HG03432 (cell line): ENCODE data around the gene DBNL.
"Not testable (repeated sequence)": the region's sequence is repeated elsewhere in the genome, so short reads cannot be mapped to it uniquely, and the experiment has no call there.

Experiments used
- ATAC-seq: cut with Tn5 transposase; IDR thresholded peaks from one replicate; pipeline ENCODE4 v1.9.1; 2021; ENCODE audit warnings: mild to moderate bottlenecking, moderate library complexity; ENCODE audit not compliant: unreplicated experiment

DBNL gene

DNA sequence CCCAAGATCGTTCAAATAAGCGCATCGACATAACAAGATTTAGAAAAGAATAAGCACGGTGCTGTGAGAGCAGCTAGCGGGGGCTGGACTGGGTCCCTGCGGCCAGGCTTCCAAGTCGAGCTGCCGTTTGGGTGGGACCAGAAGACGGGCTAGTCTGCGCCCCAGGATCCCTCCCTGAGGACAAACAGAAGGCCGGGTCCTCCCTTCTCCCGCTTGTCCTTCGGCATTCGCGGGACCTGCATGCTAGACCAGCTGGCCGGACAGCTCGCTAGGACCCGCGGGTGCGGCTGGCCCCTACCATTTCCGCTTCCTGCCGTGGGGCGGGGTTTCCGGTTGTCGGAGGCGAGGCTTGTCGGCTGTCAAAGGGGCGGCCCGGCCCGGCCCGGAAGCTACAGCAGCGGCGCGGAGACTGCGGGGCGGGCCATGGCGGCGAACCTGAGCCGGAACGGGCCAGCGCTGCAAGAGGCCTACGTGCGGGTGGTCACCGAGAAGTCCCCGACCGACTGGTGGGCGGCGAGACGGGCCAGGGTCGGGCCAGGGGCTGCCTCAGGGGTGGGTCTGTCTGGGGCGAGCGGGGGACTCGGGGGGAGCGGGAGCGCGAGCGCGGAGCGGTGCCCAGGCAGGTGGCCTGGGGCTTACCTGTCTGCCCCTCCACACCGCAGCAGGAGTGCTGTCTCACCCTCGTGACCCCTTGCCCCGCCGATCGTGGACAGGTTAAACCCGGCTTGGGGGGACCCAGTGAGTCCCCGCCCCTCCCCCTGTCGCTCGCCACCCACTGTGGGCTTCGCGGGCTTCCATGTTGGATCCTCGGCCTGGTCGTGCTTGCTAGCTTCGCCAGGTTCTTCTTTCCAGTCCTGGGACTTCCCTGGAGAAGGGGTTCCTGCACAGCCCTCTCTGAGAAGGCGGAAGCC lies at the start of gene DBNL:
DBNL (plus strand) TSS at position 388 of the 911 bp plus-strand sequence; CDS start at position 424, 36 bp downstream.
- peak; percentile 76 for ATAC-seq

DNA sequence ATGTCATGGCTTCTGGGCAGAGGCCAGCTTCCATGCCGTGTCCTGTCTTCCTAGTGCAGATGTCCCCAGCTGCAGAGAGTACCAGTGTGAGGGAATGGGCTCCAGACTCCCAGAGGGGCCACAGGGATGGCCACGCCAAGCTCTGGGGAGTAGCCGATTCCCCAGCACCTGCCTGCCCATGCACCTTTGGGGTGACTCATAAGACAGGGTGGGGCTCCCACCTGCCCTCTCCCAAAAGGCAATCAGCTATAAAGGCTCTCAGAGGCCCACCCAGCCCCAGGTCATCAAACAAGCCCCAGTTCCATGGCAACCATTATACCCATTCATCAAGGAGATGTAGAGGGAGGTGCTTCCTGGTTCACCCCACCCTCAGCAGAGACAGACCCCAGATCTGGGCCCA lies 47.0 kb upstream of the DBNL start, which contains the start of gene SPDYE1:
SPDYE1 (plus strand) TSS at position 366 of the 400 bp plus-strand sequence. CDS start 2,053 bp downstream, outside the sequence.
- ATAC-seq, result not testable (repeated sequence)

DNA sequence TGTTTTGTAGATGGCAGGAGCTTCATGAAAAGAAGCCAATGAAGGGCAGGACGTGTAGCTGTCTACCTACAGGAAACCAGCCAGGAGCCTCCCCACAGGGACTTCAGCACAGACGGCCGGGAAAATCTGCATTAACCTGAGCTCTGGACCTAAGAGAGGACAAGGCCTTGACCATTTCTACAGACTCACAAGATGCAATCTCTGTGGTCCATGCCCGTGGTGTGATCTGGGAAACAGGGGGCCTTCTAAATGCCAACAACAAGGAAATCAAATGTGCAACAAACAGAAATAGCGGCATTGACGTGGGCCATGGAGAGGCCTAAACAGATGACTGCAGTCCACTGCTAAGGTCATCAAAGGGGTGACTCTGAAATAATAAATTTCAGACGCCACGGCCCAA lies 32.4 kb upstream of the DBNL start:
- not testable (repeated sequence) for ATAC-seq

DNA sequence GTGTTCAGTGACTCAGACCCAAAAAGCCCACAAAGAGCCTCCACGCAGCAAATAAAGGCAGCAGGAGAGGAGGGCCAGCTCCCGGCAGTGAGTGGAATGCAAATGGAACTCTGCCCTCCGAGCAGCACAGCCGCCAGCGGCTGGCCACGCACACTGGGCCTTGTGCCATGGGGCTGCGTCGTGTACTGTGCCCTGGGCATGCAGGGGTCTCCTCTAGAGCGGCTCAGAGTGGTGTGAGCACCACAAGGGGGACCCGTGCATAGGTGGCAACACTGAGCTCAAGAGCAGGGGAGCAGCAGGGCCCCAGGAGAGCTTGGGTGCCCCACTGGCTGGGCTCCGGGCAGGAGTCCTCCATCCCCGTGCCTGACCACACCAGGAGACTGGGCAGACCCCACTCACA lies 29.4 kb upstream of the DBNL start:
- ATAC-seq, result not testable (repeated sequence)

DNA sequence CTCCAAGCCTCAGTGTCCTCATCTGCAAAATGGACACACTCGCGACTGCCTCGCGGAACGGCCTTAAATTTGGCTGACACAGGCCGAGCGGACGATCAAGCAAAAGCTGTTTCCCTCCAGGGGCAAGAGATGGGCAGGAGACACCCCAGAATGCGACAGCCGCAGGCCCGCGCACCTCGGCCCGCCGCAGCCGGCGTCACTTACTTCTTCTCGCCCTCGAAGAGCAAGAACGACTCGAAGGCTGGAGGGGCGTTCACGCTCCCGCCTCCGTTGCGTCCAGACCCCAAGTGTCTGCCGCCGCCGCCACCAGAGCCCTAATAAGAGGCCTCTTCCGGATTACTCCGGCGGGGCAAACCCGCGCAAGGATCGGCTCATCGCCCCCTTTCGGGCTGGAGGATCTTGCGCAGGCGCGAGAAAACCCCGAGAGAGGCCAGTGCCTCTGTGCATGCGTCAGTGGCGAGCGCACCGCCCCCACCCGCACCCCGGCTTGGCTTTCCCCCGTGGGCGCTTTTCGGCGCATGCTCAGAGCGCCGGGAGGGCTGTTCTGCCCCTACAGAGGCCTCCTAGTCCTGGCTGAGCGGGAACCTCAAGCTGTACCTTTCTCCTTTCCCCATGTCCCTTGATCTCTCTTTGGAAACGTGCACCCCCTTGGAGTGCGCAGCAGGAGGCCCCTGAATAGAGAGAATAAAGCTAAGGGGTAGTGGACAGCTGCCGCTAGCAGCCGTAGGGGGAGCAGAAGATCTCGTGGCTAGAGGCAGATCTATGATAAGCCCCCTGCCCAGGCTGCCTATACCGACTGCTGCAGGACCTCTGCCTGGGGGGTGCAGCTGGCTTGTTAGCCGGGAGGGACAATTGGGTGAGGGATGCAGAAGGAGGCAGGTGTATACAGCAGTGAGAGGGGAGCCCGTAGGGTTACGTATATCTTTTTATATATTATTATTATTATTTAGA lies 25.4 kb upstream of the DBNL start:
- ATAC-seq, result peak; percentile 95

DNA sequence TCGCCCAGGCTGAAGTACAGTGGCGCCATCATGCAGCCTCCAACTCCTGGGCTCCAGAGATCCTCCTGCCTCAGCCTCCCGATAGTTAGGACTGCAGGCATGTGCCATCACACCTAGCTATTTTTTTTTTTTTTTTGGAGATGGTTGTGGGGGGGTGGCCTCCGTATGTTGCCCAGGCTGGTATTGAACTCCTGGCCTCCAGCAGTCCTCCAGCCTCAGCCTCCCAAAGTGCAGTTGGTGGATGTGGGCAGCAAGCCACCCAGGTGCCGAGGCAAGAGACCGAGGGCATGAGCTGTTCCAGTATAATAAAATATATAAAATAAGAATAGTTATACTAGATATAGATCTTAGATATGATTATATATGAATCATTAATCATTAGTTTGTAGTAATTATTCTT lies 24.7 kb upstream of the DBNL start:
- not testable (repeated sequence) for ATAC-seq

DNA sequence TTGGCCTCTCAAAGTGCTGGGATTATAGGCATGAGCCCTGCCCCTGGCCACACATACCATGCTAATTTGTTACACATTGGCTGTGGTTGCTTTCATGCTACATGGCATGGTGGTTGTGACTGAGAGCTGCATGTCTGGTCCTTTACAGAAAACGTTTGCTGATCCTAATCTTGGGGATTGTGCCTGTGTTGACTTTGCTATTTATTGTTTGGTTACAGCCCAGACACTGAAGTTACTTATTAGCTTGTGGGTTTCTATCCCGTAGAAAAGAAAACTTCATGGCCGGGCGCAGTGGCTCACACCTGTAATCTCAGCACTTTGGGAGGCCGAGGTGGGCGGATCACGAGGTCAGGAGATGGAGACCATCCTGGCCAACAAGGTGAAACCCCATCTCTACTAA lies 22.4 kb upstream of the DBNL start:
- not testable (repeated sequence) for ATAC-seq

DNA sequence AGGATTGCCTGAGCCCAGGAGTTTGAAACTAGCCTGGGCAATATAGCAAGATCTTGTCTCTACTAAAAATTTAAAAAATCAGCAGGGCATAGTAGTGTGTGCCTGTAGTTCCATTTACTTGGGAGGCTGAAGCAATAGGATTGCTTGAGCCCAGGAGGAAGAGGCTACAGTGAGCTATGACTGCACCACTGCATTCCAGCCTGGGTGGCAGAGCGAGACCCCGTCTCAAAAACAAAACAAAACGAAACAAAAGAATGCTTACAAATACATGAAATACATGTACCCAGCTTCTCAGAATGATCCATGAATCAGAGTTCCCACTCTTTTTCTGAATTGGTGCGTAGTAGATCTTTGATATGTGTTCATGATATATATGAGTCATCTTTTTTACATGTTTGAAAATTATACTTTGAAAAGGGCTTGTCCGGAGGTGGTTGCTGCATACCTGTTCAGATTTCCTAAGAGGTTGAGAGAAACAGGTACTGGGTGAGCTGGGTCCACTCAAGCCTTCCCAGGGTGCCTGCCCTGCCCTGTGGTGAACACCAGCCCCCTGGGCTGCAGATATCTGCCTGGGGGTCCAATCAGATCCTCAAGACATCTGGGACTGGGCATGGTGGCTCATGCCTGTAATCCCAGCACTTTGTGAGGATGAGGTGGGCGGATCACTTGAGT lies 21.6 kb upstream of the DBNL start:
- not testable (repeated sequence) for ATAC-seq

DNA sequence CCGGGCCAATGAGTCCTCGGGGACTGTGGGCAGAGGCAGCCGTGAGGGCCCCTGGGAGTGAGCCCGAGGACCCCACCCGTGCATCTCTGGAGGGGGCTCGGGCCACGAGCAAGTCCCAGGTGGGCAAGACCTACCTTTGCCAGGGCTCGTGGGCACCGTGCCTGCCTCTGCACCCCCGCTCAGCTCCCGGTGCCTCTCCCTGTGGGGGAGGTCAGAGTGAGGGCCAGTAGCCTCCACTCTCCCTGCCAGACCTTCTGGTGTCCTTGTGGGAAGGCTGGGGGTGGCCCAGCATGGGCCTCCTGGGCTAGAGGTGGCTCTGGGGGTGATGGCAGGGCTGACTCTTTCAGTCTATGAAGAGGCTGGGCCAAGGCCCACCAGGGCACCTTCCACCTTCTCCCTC lies 15.1 kb upstream of the DBNL start:
- ATAC-seq, result not testable (repeated sequence)

DNA sequence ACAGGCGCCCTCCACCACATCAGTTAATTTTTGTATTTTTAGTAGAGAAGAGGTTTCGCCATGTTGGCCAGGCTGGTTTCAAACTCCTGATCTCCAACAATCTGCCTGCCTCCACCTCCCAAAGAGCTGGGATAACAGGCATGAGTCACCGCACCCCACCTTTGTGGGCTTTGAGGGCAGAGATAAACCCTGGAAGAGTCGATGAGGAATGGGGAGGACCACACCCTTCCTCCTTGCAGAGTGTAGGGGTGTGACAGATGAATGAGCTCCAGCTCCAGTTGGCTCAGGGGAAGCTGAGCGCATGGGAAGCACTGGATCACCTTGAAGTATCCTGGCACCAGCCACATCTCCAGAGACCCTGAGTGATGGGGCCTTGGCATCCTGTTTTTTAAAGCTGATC lies 14.5 kb upstream of the DBNL start:
- ATAC-seq, result not testable (repeated sequence)

DNA sequence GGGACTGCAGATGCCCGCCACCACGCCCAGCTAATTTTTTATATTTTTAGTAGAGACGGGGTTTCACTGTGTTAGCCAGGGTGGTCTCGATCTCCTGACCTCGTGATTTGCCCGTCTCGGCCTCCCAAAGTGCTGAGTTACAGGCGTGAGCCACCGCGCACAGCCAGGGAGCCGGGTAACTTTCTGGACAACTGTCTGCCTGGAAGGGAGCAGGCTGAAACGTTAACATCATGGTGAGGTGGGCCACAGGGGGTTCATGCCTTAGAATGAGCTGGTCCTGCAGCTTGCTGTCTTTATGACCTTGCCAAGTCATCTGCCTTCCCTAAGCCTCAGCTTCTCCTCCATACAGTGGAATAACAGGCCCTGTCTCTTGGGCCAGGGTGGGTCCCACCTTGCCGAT lies 13.2 kb upstream of the DBNL start:
- not testable (repeated sequence) for ATAC-seq

DNA sequence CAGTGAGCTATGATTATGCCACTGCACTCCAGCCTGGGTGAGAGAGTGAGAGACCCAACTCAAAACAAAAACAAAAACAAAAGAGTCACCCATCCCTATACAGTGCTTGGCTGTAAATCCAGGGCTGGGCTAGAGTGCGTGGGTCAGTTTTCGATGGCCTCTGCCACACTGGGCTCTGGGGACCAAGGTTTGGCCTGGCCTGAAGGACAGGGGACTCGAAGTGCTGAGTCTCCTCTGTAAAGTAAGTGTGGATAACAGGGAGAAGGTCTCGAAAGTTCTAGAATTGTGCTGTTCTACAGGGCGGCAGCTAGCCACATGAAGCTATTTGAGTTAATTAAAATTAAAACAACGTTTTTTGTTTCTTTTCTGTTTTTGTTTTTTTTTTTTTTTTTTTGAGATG lies 12.5 kb upstream of the DBNL start:
- ATAC-seq, result not testable (repeated sequence)

DNA sequence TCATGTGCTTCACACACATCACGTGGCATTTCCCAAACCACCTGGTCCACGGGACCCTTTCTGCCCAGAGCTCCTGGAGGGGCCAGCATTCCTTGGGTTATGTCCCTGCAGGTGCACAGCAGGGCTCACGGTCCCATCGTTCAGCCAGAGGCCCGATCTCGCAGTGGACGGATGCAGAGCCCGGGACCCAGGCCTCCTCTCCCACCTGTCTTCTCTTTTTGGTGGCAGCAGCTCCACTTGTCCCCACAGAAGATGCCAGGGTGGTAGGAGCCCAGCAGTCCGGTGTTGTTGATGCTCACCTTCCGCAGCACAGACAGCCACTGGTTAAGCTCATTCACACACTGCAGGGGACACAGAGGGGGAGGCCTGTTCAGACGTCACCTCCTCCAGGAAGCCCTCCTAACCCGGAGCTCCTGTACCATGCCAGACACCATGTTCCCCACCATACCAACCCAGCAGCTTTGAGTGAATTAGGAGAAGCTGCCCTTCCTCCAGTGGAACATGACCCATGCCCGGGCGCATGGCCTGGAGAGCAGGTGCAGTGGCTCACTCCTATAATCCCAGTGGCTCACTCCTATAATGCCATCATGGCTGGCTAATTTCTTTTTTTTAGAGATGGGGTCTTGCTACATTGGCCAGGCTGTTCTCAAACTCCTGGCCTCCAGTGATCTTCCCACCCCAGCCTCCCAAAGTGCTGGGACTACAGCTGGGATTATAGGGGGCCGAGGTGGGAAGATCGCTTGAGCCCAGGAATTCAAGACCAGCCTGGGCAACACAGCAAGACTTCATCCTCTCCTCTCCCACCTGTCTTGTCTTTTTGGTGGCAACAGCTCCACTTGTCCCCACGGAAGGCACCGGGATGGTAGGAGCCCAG lies 10.3 kb upstream of the DBNL start:
- ATAC-seq, result not testable (repeated sequence)

DNA sequence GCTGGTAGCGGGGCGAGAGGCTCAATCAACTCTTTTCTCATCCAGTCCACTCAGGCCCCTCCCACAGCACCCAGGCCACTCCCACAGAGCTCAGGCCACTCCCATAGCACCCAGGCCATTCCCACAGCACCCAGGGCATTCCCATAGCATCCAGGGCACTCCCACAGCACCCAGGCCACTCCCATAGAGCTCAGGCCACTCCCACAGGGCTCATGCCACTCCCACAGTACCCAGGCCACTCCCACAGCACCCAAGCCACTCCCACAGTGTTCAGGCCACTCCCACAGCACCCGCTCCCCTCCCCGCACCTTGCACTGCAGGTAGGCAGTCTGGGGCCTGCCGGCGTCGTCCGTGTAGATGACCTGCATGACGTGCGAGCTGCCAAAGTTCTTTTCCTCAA lies 8.1 kb upstream of the DBNL start:
- not testable (repeated sequence) for ATAC-seq

DNA sequence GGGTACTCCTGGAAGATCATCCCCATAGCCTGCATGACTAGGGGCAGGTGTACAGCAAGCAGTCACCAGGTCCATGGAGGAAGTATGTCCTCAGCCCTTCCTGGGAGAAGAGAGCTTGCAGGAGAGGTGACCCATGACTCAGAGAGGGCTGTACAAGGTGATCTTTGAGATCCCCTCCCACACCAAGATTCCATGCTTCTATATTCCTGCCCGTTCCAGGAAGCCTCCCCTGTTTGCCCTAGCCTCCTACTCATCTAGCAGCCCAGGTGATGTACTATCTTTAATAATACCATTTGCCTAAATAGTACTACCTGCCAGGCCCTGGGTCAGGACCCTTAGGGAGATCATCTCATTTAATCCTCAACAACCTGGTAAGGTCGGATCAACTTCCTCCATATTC lies 6.6 kb upstream of the DBNL start:
- not testable (repeated sequence) for ATAC-seq

DNA sequence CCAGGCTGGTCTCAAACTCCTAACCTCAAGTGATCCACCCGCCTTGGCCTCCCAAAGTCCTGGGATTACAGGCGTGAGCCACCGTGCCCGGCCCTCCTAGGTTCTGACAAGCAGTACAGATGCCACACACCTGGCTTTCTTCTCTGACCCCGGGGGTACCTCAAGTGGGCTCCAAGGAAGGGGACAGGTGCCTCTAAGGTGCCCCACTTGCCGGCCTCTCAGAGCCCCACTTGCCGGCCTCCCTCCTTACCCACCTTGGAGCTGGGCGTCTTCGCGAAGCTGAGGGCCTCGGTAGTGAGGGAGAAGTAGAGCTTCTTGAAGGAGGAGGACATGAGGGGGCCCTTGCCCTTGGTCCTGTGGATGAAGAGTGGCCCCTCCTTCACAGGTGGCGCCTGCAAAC lies 5.9 kb upstream of the DBNL start:
- ATAC-seq, result not testable (repeated sequence)

DNA sequence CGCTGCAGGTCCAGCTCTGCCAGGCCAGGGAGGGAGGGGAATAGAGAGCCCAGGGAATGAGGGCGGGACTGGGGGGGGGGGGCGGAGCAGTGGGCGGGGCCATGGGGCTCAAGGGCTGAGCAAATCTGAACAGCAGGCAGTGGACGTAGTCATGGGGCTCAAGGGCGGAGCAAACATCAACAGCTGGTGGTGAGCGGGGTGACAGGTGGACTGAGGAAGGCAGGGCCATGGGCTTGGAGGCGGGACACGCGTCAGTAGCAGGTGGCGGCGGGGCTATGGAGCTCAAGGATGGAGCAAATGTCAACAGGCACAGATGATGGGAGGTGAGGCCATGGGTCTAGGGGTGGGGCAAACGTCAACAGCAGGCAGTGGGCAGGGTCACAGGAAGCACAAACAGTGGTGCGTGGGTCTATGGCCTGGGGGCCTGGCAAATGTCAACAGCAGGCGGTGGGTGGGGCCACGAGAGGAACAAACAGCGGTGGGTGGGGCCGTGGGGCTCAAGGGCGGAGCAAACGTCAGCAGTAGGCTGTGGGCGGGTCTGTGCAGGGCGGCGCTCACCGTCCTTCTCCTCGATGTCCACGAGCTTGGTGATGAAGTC lies 5.4 kb upstream of the DBNL start:
- peak; percentile 72 for ATAC-seq

DNA sequence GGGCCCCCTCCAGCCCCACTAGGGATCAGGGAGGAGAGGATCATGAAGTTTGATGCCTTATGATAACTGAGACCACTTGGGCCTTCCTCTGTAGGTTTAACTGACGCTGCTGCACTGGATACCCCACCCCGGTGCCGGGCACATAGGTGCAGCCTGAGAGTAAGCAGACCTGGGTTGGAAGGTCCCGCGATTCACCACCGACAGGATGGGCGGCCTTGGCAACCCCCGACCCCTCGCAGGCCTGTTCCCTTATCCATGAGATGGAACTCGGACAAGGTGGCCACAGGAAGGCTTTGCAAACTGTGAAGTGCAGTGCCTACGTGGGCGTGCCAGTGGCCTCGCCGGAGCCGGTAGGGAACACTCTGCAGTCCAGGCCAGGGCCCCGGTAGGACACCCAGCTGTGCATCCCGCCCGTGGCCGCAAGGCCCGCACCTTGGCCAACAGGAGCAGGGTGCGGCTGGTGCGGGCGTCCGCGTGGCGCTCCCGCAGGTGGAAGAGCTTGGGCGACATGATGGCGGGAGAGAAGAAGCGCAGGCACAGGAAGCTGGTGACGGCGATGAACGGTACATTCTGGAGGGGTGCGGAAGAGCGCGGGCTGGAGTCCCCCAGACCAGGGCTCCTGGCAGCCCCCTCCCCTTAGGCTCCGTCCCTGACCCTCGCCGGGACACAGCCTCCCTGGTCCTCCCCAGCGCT lies 4.6 kb upstream of the DBNL start:
- ATAC-seq, result peak; percentile 7

DNA sequence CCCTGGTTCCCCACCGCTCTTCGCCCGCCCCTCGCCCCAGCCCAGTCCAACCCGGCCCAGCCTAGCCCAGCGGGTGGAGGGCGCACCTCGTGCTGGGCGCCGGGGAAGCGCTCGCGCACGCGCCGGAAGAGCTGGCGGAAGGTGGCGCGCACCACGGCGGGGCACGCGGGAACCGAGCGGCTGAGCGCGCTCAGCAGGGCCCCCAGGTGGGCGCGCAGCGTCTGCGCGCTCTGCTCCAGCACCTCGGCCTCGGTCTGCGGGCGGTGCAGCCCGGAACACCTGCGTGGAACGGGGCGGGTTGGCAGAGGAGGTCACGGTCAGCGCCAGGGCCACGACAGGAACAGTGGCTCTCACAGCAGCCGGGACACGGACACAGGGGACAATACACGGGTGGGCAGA lies 4.0 kb upstream of the DBNL start:
- peak; percentile 51 for ATAC-seq
